Activated CD4-positive, CD25-positive, alpha-beta regulatory T cell treated with anti-CD3 and anti-CD28 coated beads, Interleukin-2, amount 50 U/mL, for 72 hours (primary cell): ENCODE data around the gene SMIM33.
"Not testable (repeated sequence)": the region's sequence is repeated elsewhere in the genome, so short reads cannot be mapped to it uniquely, and the experiment has no call there.

ENCODE experiments used
- DNase-seq: peaks from one replicate; pipeline ENCODE4 v3.0.0; 2021

Gene SMIM33

DNA sequence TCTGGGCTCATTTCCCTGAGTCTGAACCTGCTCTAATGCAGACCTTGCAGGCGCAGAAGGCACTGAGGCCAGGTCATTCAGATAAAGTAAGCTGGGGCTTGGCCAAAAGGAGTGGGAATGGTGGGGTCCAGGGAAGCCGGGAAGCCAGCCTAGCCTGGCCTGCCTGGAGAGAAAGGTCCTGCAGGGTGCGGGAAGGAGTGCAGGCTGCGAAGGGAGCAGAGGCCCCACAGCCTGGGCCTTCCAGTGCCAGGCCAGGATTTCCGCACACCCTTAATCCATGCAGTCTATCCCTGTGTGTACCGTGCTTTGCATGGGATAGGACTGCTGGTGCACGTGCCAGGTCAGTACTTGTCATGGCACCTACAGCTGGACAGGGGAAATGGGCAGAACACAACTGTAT, 15.4 kb downstream of the SMIM33 start:
- DNase-seq = no peak

DNA sequence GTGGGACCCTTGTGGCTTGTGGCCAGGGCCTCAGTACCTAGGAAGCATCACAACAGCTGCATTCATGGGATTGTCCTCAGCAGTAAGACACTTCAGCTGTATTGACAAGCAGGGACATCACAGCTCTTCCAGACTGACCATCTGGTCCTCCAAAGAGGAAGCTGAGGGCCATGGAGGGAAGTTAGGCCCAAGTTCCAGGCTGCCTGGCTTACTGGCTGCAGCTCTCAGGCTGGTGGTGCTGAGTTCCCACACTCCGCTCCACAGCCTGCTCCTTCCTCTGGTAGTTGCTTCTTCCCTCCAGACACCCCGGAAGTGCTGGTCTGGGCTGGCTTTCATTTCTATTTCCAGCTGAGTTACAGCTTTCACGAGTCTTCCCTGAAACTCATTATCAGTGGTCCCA, 17.5 kb downstream of the SMIM33 start:
- DNase-seq = no peak

DNA sequence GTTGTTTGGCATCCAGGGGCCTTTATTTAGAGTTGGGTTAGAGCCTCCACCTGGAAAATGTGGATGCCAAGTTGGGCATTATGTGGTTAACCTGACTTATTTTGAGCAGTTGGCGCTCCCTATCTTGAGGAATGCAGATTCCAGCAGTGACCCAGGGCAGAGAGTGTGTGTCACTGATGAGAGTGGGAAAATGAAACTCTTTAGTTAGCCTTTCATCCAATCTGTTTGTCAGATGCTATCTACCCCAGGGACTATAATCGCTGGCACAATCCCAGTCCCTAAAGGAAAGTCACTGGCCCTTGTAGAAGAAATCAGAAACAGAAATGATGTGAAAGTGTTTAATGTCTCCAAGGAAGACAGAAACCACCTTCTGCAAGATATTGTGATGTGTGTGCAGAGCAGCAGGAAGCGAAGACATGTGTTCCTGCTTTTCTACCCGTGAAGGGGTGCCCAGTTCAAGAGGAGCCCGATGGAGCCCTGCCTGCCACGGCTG, 21.9 kb downstream of the SMIM33 start:
- no peak for DNase-seq

DNA sequence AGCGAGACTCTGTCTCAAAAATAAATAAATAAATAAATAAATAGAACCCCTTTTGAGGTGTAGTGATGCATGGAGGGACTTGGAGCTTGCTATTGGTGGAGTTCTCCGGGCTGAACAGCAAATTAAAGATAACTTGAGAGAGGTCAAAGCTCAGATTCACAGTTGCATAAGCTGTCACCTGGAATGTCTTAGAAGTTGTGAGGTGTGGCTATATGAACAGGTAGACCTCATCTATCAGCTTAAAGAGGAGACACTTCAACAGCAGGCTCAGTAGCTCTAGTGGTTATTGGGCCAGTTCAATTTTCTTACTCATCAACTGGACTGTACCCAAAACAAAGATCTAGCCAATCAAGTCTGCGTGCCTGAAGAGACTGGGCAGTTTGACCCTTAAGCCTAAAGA, 23.5 kb downstream of the SMIM33 start:
- no peak for DNase-seq

DNA sequence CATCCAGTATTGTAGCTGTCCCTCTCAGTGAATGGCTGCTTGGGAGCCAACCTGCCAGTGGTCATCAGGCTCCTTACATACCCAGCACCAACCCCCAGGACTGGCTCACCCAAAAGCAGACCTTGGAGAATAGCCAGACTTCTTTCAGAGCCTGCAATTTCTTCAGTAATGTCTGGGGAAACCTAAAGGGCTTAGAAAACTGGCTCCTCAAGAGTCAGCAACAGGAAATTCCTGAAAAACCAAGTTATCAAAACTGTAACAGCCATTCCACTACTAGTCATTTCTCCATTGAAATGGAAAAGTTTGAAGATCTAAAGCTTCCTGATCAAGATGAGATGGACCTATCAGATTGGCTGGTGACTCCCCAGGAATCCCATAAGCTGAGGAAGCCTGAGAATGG, 24.0 kb downstream of the SMIM33 start:
- DNase-seq = no peak

DNA sequence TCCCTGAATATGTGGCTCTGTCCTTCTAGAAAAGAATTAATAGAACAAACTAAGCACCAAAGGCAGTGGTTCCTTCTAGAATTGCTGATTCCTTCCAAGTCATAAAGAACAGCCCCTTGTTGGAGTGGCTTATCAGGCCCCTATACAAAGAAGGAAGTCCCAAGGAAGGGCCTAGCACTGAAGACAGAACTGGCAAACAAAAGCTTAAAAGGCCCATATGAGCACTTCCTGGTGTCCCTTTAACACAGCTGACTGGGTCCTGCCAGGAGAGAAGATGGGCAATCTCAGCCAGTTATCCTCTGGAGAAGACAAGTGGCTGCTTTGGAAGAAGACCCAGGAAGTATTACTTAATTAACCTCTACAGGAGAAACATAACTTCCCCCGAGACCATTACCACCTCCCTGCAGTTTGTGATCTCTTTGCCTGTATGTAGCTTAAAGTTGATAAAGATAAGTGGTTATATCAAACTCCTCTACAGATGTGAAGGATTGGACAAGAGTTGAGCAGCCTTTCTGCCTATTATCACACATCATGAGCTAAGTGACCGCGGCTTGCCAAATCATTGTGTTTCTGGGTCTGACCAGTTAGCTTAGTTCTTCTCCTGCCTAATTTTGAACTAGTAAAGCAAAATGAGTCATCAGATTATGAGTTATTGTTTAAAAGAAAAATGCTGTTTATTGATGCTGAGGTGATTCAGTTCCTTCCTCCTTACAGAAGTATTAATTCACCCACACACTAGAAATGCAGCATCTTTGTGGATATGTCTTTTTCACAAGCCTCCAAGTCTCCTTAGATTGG, 25.0 kb downstream of the SMIM33 start:
- DNase-seq = no peak

DNA sequence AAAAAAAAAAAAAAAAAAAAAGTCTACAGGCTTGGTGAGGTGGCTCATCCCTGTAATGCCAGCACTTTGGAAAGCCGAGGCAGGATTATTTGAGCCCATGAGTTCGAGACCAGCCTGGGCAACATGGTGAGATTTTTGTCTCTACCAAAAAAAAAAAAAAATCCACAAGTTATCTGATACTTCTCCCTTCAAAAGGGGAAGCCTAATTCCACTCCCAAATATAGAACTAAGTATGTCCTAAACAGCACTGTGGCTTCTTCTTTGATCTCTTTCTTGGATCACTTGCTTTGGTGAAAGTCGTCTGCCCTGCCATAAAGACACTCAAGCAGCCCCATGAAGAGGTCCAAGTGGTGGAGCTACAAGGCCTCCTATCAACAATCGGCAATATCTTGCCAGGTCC, 30.6 kb downstream of the SMIM33 start:
- DNase-seq = no peak

DNA sequence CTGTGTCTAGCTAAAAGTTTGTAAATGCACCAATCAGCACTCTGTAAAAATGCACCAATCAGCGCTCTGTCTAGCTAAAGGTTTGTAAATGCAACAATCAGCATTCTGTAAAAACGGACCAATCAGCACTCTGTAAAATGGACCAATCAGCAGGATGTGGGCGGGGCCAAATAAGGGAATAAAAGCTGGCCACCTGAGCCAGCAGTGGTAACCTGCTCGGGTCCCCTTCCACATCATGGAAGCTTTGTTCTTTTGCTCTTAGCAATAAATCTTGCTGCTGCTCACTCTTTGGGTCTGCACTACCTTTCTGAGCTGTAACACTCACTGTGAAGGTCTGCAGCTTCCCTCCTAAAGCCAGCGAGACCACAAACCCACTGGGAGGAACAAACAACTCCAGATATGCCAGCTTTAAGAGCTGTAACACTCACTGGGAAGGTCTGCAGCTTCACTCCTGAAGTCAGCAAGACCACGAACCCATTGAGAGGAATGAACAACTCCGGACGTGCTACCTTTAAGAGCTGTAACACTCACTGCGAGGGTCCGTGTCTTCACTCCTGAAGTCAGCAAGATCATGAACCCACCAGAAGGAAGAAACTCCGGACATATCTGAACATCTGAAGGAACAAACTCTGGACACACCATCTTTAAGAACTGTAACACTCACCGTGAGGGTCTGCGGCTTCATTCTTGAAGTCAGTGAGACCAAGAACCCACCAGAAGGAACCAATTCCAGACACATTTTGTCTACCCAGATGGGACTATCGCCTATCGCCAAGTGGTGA, 32.4 kb downstream of the SMIM33 start:
- DNase-seq = not testable (repeated sequence)

DNA sequence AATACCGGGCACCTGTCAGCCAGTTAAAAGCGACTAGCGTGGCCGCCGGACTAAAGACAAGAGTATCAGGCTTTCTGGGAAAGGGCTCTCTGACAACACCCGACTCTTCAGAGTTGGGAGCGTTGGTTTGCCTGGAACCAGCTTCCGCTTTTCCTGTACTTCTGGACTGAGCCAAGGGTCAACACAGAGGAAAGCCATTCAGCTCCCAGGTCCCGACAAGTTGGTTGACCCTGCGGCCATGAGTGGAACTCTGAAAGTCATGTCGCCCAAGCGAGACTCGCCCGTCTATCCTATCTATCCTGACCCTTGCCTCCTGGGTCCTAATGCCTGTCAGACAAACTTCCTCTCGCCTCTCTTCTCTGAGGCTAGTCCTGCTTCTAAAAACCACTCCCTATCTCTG, 33.1 kb downstream of the SMIM33 start:
- not testable (repeated sequence) for DNase-seq

DNA sequence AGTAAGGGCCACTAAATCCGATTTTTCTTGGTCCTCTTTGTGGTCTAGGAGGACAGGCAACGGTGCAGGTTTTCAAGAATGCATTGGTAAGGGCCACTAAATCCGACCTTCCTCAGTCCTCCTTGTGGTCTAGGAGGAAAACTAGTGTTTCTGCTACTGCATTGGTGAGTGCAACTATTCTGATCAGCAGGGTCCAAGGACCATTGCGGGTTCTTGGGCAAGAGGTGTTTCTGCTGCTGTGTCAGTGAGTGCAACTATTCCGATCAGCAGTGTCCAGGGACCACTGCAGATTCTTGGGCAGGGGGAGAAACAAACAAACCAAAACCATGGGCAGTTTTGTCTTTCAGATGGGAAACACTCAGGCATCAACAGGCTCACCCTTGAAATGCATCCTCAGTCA, 33.9 kb downstream of the SMIM33 start:
- DNase-seq = not testable (repeated sequence)

DNA sequence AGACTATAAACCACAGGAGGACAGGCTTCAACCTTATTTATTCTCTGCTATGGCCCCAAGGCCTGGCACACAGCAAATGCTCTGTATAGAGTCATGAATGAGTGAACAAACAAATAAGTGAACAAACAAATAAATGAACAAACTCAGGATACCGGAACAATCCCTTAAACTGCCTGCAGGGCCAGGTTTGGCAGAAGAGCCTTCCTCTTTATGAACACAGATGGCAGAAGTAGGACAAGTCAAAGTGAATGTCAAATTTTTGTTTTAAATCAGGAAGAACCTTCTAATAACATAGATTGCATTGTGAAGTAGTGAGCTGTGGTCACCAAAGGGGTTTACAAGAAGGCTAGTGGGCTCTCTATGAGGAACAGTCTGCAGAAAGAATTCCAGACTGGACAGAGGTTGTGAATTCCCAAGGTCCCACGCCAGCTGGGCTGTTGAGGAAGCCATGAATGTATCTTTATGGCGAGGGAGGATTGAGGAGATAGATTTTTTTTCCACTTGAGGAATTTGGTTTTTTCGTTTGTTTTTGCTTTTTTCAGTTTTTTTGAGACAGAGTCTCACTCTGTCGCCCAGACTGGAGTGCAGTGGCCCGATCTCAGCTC, 42.1 kb downstream of the SMIM33 start:
- no peak for DNase-seq

DNA sequence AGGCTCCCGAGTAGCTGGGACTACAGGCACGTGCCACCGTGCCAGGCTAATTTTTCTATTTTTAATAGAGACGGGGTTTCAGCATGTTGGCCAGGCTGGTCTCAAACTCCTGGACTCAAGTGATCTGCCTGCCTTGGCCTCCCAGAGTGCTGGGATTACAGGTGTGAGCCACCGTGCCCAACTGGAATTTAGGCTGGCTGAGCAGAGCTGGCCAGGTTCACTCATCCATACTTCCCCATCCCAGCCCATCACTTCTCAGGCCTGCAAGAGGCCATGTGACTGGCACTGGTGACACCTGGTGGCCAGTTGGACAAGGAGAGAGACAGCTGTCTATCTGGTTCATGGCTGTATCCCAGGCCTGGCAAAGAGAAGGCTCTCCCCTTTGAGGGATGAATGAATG, 42.6 kb downstream of the SMIM33 start:
- DNase-seq = peak; percentile 64

DNA sequence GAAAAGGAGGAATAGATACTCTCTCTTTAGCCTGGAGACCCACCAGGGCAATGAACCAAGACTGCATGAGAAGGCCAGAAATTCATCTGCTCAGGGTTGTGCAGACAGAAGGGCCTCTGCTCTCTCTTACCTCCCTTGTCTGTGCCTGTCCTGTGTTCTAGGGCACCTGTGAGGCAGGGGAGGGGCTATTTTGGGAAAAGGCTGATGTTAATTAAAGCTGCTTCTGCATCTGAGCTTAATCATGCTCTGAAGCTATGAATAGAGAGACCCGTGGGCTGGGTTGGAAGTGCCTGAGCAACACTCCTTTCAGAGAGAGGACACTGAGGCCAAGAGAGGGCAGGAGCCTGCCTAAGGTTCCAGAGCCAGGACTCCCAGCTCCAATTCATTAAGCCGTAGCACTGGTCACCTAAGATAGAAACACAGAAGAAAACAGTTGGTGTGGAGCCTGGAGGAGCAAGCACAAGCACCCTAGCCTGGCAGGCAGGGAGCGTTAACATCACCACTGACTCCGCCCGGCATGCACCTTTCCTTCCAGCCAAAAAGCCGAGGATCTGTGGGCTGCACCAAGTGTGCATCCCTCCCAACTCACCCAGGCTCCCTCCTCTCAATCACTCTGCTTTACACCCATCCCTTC, 43.2 kb downstream of the SMIM33 start:
- DNase-seq = no peak

DNA sequence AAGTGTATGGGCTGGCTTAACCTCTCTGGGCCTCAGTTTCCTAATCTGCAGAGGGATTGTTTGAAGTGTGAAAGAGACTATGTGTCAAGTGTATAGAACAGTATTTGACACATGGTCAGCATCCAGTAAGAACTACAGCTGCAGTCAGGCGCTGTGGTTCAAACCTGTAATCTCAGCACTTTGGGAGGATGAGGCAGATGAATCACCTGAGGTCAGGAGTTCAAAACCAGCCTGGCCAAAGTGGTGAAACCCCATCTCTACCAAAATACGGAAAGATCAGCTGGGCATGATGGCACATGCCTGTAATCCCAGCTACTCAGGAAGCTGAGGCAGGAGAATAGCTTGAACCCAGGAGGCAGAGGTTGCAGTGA, 43.7 kb downstream of the SMIM33 start:
- DNase-seq = no peak

DNA sequence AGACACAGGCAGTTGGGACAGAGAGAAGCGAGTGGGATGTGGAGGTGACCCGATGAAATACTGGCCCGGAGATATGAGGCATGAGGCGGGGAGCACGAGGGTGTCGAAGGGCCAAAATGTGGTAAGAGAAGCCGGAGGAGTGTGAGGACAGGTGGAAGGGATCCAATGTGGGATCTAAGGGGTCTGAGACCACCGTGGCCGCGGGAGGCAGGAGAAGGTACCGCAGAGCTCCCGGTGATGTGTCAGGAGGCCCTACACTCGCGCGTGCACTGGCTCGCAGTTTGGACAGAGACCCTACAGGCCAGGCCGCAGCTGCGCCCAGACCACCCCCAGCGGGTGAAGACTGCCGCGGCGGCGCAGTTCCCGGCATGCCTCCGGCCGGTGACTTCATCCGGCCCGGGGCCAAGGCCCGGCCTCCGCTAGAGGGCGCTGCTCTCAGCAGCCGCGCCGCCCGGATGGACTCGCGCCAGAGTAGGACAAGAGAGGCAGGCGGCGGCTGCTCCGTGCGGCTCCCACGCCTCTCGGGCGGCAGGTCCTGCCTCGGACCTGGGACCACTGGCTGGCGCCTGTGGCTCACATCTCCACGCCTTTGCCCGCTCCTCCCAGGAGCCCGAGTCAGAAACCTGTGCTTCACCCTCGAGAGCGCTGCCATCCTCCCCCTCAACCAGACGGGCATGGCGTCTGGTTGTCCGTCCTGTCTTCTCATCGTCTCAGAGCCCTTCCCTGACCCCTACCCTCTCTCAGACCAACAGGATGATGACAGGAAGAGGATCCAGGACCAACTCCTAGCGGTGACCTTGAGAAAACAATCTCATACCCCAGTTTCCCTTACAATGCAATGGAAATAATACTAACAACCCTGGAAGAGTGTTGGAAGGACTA, 47.1 kb downstream of the SMIM33 start:
- peak; percentile 95 for DNase-seq
